ENCODE measurements around the gene TOGARAM2.

Gene TOGARAM2

DNA sequence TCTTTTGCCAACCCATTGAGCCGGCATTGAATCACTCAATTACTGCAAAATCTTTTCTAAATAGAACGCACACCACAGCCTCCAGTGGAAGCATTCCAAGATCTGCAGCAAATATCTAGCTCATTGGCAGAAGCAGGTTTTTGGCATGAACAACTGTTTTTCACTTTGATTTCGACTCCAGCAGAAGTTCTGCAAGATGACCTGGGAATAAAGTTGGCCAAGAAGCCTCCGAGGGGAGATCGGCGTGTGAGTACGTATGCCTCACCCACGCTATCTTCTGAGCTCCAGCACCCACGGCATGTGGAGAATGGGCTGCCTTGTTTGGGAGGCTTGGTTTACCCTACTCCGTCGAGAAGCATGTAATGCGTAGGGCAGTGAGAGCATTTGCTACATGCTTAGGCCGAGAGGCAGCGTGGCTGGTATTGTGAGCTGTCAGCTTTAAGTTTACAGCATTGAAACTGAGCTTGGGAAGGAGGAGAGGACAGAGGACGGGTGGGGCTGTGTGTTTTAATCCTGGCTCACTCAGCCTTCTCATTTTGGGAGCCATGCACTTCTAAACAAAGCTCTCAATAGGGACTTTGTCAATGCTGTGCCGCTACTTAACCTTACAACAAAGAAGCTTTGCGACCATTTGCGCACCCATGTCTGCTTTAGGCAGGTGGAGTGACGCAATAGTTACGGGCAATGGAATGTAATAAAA is 82.7 kb downstream of the TOGARAM2 start:
- POLR2A ChIA-PET, result no interaction called here
- DNase-seq (ENCODE audit: extremely low spot score), result no peak
- no peak for TF ChIP-seq CTCF (IDR thresholded peaks at IDR 0.05; ENCODE audit: control extremely low read depth, extremely low read depth, low read depth, missing control alignments)
- CTCF ChIA-PET, result interaction anchor here (1.0 to 2.5 kb wide), 3 partner anchors 16 to 117 kb away, joined by 3 to 8 read pairs (median 5); no protein-coding TSS in a partner anchor

GRCh38 chr2:29064346-29064715 is 83.2 kb downstream of the TOGARAM2 start:
- ChIA-PET POLR2A (no interaction called here), CTCF (interaction anchor here (2.5 kb wide), 1 partner anchor 16 kb away, joined by 8 read pairs; no protein-coding TSS in a partner anchor)
- no peak for DNase-seq (ENCODE audit: extremely low spot score)
- TF ChIP-seq CTCF (IDR thresholded peaks at IDR 0.05; ENCODE audit: control extremely low read depth, extremely low read depth, low read depth, missing control alignments), result no peak

- TF ChIP-seq CTCF (IDR thresholded peaks at IDR 0.05; ENCODE audit: control extremely low read depth, extremely low read depth, low read depth, missing control alignments), result no peak
- CTCF ChIA-PET, result interaction anchor here (1.2 kb wide), 1 partner anchor 11 kb away, joined by 5 read pairs; no protein-coding TSS in a partner anchor
- no peak for DNase-seq (ENCODE audit: extremely low spot score)
- POLR2A ChIA-PET, result interaction anchor here (0.6 kb wide), 1 partner anchor 47 kb away, joined by 3 read pairs; no protein-coding TSS in a partner anchor
Measured at GRCh38 chr2:29064746-29065067, 83.6 kb downstream of the TOGARAM2 start.

- CTCF ChIA-PET, result interaction anchor here (1.2 to 1.7 kb wide), 2 partner anchors 9 to 11 kb away, joined by 4 to 5 read pairs; no protein-coding TSS in a partner anchor
- no peak for TF ChIP-seq CTCF (IDR thresholded peaks at IDR 0.05; ENCODE audit: control extremely low read depth, extremely low read depth, low read depth, missing control alignments)
- no peak for DNase-seq (ENCODE audit: extremely low spot score)
- POLR2A ChIA-PET, result interaction anchor here (0.6 kb wide), 1 partner anchor 47 kb away, joined by 3 read pairs; no protein-coding TSS in a partner anchor
Measured at GRCh38 chr2:29065068-29065811, 84.1 kb downstream of the TOGARAM2 start.

- ChIA-PET CTCF (interaction anchor here (1.1 to 1.7 kb wide), 2 partner anchors 11 kb away, joined by 4 read pairs; no protein-coding TSS in a partner anchor), POLR2A (no interaction called here)
- no peak for TF ChIP-seq CTCF (IDR thresholded peaks at IDR 0.05; ENCODE audit: control extremely low read depth, extremely low read depth, low read depth, missing control alignments)
- no peak for DNase-seq (ENCODE audit: extremely low spot score)
Measured at GRCh38 chr2:29066271-29066860, 85.3 kb downstream of the TOGARAM2 start.

GRCh38 chr2:29066997-29067605 is 86.0 kb downstream of the TOGARAM2 start:
- no peak for DNase-seq (ENCODE audit: extremely low spot score)
- ChIA-PET POLR2A (no interaction called here), CTCF (interaction anchor here (1.1 kb wide), 1 partner anchor 10 kb away, joined by 4 read pairs; no protein-coding TSS in a partner anchor)
- TF ChIP-seq CTCF (IDR thresholded peaks at IDR 0.05; ENCODE audit: control extremely low read depth, extremely low read depth, low read depth, missing control alignments), result no peak
